Stimulated activated CD4-positive, alpha-beta T cell treated with anti-CD3 and anti-CD28 coated beads, Interleukin-15, amount 100 ng/mL, for 1 hour (primary cell): ENCODE results near the gene KIAA1671.

Source experiments
- DNase-seq, 2 donors: peaks; one replicate each; pipeline ENCODE4 v3.0.0-alpha.2; 2020; ENCODE audit warnings: low read depth in 1 of 2, low spot score in 1 of 2

The KIAA1671 gene

GRCh38 chr22:25064894-25065560 lies 112.5 kb downstream of the KIAA1671 start:
- no peak for DNase-seq

- DNase-seq, result no peak
Observed at GRCh38 chr22:25066861-25067435, 114.4 kb downstream of the KIAA1671 start.

GRCh38 chr22:25067851-25068421 lies 115.4 kb downstream of the KIAA1671 start:
- DNase-seq, result peak; percentile 41 to 65

GRCh38 chr22:25068707-25069106 lies 116.2 kb downstream of the KIAA1671 start:
- no peak for DNase-seq

DNA sequence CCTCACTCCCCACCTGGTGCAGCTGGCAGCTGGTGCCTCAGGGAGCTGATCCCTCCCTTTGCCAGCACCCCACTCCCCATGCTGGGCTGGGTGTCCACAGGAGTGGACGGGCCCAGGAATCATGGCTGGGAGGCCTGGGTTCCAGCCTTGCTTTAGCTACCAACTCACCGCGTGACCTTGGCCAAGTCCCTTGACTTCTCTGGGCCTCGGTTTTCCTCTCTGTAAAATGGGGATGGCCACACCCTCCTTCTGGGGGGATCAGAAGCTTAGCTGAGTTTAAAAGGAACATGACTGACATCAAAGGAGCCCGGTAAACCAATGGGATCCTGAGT lies 116.9 kb downstream of the KIAA1671 start:
- no peak for DNase-seq

DNA sequence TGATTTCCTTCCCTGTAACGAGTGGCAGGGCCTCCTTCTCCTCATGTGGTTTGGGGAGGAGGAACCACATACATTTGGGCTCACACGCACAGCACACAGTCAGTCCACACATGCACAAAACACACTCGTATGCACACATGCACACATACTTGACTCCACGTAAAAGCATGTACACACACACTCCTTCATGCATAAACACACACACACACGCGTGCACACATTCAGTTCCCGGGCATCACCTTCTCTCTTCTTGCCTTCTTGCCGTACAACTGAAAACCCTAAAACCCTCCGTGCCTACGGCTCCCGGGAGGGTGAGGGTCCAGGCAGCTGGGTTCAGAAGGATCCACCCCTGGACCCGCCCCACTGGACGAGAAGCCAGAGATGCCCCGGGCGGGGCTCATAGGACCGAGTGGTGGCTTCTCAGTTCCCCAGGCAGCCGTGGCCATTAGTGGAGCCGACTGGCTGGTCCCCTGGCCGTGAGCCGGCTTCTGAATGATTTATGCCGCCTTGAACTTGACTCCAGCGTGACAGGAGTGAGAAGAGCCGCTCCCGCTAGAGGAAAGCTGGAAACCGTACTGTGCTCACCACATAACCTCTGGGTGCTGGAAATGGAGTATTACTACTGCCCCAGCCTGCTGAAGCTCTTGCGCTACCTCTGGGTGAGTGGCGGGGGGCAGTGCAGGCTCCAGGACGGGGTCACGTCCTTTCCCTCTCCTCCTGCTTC lies 117.4 kb downstream of the KIAA1671 start:
- DNase-seq, result no peak

DNA sequence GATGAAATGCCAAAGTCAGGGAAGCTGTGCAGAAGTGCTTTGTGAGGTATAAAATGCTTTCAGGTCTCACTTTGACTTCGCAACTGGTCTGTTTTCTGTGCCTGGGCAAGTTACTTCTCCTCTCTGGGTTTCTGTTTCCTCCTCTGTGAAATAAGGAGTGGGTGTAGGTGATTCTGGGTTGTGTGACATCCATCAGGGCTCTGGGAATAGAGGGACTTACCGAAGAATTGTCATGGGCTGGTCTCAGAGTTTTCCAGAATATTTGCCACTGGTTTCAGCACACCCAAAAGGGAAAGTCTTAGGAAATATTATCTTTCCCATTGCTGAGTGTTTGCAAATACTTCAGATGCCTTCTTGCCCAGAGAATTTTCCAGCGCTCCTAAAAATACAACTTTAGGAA lies 118.4 kb downstream of the KIAA1671 start:
- DNase-seq, result no peak

GRCh38 chr22:25071720-25072119 lies 119.2 kb downstream of the KIAA1671 start:
- DNase-seq, result no peak

- DNase-seq, result no peak
Observed at GRCh38 chr22:25072406-25072805, 119.9 kb downstream of the KIAA1671 start.

- DNase-seq, result peak in 1 of 2 donors; percentile 39
Observed at GRCh38 chr22:25076336-25076735, 123.8 kb downstream of the KIAA1671 start.

DNA sequence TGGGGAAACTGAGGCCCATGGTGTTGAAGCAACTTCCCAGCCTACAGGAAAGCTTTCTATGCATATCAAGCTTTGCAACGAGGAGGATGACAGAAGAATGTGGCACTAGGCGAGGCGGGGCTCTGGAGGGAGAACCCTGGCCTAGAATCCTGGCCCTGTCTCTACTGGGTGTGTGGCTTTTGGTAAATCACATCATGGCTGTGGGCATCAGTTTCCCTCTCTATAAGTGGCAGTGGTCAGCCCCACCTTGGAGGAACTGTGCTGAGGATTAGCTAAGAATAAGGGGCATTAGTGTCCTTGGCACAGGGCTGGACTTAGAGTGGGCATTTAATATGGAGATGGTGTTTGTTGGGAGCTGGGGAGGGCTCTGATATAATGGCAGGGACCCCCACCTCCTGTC lies 124.5 kb downstream of the KIAA1671 start:
- no peak for DNase-seq

DNA sequence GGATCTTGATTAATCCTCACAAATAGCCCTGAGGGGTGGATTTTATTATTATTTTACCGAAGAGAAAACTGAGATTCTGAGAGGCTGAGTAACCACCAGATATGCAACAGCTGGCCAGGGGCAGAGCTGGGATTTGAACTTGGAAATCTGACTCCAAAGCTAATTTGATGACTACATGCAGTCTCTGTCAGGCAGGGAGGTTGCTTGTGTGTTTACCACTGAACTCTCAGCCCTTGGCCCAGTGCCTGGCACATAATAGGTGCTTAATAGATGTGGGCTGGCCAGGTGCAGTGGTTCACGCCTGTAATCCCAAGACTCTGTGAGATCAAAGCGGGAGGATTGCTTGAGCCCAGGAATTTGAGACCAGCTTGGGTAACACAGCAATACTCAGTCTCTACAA lies 125.4 kb downstream of the KIAA1671 start:
- DNase-seq, result no peak

- no peak for DNase-seq
Observed at GRCh38 chr22:25078591-25078990, 126.1 kb downstream of the KIAA1671 start.

DNA sequence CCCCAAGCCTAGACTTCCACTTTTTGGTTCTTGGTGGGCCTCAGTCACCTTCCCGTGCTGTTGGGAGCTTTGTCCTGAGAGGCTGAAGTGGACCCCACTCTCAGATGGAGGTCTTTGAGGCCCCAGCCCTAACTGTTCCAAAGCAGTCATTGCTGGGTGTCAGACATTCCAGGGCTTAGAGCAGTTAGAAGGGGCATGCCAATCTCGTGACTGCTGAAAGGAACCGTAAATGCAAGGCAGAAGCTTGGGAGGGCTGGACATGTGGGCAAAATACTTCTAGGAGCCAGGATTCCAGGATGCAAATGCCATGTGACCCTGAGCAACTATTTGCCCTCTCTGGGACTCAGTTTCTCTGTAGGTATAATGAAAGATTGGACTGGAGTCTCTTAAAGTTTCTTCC lies 128.3 kb downstream of the KIAA1671 start:
- DNase-seq, result no peak

DNA sequence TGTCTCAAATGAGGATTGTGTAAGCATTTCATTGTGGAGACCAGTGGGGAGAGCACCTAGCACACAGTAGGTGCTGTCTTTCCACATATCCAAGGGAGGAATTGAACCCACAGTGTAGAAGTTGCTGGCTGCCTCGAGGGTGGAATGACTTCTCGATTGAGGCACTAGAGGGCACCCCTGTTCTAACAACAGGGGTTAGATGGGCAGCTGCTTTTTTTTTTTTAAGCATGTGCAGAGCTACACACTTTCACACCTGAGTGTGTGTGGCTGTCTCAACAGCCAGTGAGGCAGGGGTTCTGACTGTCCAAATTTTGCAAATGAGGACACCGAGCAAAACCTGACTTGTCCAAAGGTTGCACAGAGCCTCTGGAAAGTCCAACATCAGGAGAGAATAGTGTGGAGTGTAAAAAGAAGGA lies 128.9 kb downstream of the KIAA1671 start:
- DNase-seq, result no peak

DNA sequence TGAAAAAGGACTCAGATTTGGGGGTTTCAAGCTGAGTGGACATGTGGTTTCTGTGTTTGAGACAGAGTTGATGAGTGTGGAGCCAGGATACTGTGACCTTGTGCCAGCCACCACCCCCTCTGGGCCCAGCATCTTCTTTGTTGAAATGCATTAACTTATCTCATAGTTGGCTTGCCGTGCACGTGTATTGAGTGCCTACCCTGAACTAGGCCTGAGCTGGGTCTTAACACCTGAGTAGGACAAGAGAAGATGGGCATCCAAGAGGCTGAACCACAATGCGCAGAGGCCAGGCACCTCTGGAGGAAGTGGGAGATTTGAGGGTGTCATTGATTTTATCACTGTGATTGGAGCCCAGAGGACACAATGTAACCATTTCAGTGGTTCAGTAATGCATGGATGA lies 129.6 kb downstream of the KIAA1671 start:
- no peak for DNase-seq

- DNase-seq, result no peak
Observed at GRCh38 chr22:25083056-25083806, 130.7 kb downstream of the KIAA1671 start.

DNA sequence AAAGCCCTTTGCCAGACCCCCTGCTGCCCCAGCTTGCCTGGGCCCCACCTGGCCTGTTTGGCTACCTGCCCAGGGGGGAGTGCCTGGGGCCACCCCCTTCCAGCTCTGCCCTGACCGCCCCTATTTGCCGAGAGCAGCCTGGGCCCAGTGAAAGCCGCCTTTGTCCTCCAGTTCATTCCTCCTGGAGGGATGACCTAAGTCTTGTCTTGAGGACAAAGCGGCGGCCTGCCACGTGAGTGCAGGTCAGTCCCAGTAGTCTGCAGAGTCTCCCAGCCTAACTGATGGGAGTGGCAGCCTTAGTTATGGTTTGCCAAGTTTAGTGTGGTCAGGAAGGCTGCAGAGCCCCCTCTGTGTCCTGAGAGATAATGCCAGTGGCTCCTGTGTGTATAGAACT lies 131.3 kb downstream of the KIAA1671 start:
- no peak for DNase-seq

DNA sequence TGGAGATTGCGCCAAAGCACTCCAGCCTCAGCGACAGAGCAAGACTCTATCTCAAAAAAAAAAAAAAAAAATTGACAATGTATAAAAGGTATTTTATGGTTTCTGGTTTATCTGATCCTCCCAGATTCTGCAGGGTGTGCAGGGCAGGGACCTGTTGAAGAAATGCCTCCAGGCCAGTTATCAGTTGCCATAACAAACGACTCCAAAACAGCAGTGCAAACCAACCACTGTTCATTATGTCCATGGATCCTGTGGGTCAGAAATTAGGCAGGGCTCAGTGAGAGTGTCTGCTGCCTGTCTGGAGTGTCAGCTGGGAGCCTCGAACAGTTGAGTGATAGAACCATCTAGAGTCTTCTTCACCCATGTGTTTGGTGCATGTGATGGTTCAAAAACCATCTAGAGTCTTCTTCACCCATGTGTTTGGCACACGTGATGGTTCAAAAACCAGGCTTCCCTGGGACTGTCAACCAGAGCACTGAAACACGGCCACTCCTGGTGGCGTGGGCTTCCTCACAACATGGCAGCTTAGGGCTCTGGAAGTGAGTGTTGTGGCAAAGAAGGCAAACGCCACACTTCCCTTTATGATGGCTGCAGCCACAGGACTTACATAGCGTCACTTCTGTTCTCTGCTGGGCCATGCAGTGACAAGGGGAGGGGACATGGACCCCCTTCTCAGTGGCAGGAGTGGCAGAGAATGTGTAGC lies 132.0 kb downstream of the KIAA1671 start:
- no peak for DNase-seq

DNA sequence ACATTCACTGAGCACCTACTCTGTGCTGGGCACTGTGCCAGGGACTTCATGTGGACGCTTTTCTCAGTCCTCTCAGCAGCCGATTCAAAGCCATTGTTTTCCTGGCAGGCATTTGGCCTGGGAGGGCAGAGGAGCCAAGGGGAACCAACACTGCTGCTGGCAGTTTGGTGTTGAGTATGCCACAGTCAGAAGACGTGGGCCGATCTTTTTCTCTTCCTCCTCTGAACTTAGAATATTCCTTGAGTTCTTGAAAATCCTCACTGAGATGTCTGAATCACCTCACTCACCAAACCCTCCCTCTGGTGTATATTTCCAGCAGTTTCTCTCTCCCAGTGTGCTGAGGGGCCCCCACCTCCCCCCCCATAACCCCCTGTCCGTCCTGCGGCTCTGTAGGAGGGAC lies 132.6 kb downstream of the KIAA1671 start:
- DNase-seq, result no peak
